OCI-LY1 (cell line): Measurements from ENCODE around the gene RHEX.
"Not testable (repeated sequence)": the region's sequence is repeated elsewhere in the genome, so short reads cannot be mapped to it uniquely, and the experiment has no call there.

ENCODE experiments used
- H2AFZ ChIP-seq: fragments of 200-600 bp; sonication (generic), shearing (Covaris generic); 2 replicates; pipeline ENCODE4 v1.6.0; 2014; ENCODE audit warnings: antibody characterized with exemption, mild to moderate bottlenecking, low read length
- H3F3A ChIP-seq: fragments of 200-600 bp; sonication (generic), shearing (Covaris generic); 2 replicates; pipeline ENCODE4 v1.6.0; 2014; ENCODE audit warnings: mild to moderate bottlenecking, antibody characterized with exemption, low read length, moderate library complexity; ENCODE audit not compliant: insufficient read depth
- H3K27ac ChIP-seq: fragments of 200-600 bp; sonication (generic); 2 replicates; pipeline ENCODE4 v1.5.1; 2014; ENCODE audit warnings: low read length, mixed run types, mild to moderate bottlenecking, low read depth; ENCODE audit not compliant: poor library complexity, severe bottlenecking
- H3K27me3 ChIP-seq: fragments of 200-600 bp; sonication (generic); 2 replicates; pipeline ENCODE4 v1.6.0; 2014; ENCODE audit warnings: antibody characterized with exemption, mild to moderate bottlenecking, low read length, moderate library complexity; ENCODE audit not compliant: insufficient read depth
- H3K36me3 ChIP-seq: fragments of 200-600 bp; sonication (generic); 2 replicates; pipeline ENCODE4 v1.6.1; 2014; ENCODE audit warnings: mild to moderate bottlenecking, antibody characterized with exemption, low read length, moderate library complexity, mixed read lengths; ENCODE audit not compliant: insufficient read depth
- H3K4me1 ChIP-seq: fragments of 200-600 bp; sonication (generic); 2 replicates; pipeline ENCODE4 v1.5.1; 2014; ENCODE audit warnings: mild to moderate bottlenecking, low read length, moderate library complexity; ENCODE audit not compliant: insufficient read depth, severe bottlenecking
- H3K4me2 ChIP-seq: fragments of 200-600 bp; sonication (generic), shearing (Covaris generic); 2 replicates; pipeline ENCODE4 v1.6.1; 2014; ENCODE audit warnings: low read length
- H3K4me3 ChIP-seq: fragments of 200-600 bp; sonication (generic); 2 replicates; pipeline ENCODE4 v1.5.1; 2014; ENCODE audit warnings: low read length, low read depth, mild to moderate bottlenecking, mixed read lengths; ENCODE audit not compliant: poor library complexity, severe bottlenecking
- H3K79me2 ChIP-seq: fragments of 200-600 bp; shearing (Covaris generic); 2 replicates; pipeline ENCODE4 v1.6.1; 2016; ENCODE audit warnings: mixed run types, low read length, mixed read lengths; ENCODE audit not compliant: insufficient read depth
- H3K9ac ChIP-seq: fragments of 200-600 bp; sonication (generic), shearing (Covaris generic); 2 replicates; pipeline ENCODE4 v1.6.1; 2014; ENCODE audit warnings: mild to moderate bottlenecking, low read length, mixed read lengths
- H3K9me2 ChIP-seq: fragments of 200-600 bp; sonication (generic), shearing (Covaris generic); 2 replicates; pipeline ENCODE4 v1.6.1; 2014; ENCODE audit warnings: low read depth, mild to moderate bottlenecking, low read length, mixed read lengths
- H3K9me3 ChIP-seq: fragments of 200-600 bp; shearing (Covaris generic); 2 replicates; pipeline ENCODE4 v1.6.1; 2014; ENCODE audit warnings: low read length, mixed read lengths
- H4K20me1 ChIP-seq: fragments of 200-600 bp; sonication (generic), shearing (Covaris generic); 2 replicates; pipeline ENCODE4 v1.6.0; 2016; ENCODE audit warnings: mild to moderate bottlenecking, low read length; ENCODE audit not compliant: insufficient read depth
- EZH2 ChIP-seq: fragments of 200-600 bp; sonication (generic), shearing (Covaris generic); IDR thresholded peaks from 2 replicates; pipeline ENCODE4 v1.8.0; 2017; ENCODE audit warnings: borderline replicate concordance, mixed run types, mild to moderate bottlenecking, antibody characterized with exemption, low read length, moderate library complexity, mixed read lengths
- TF ChIP-seq, protein P1 (sequence below): fragments of 200-600 bp; sonication (generic), shearing (Covaris generic); IDR thresholded peaks from 2 replicates; pipeline ENCODE4 v1.5.1; 2017; ENCODE audit warnings: mild to moderate bottlenecking, antibody characterized with exemption, low read length, moderate library complexity, mixed read lengths

RHEX gene, protein sequence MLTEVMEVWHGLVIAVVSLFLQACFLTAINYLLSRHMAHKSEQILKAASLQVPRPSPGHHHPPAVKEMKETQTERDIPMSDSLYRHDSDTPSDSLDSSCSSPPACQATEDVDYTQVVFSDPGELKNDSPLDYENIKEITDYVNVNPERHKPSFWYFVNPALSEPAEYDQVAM

DNA sequence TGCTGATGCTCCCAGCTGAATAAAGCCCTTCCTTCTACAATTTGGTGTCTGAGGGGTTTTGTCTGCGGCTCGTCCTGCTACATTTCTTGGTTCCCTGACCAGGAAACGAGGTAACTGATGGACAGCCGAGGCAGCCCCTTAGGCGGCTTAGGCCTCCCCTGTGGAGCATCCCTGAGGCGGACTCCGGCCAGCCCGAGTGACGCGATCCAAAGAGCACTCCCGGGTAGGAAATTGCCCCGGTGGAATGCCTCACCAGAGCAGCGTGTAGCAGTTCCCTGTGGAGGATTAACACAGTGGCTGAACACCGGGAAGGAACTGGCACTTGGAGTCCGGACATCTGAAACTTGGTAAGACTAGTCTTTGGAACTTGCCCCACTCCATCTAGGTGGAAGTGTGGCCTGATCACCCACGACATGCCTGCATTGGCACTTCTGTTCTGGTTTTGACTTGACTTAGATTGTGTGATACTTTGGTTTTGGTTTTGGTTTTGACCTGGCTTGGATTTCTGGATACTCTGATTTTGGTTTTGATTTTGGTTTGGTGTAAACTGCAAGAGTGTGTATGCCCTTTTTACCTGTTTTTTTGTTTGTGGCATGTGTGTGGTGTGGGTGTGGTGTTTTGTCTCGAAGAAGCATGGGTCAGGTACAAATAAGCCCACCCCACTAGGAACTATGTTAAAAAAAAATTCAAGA is at the start of gene RHEX:
TSS of gene RHEX (plus strand) at position 255 of the 692 bp plus-strand sequence. CDS start 44,656 bp downstream, outside the sequence.
- Histone ChIP-seq H3K4me1 (peaks cover 97% of the 10 kb centered on the region), H3K4me3 (peak within 1 kb of the TSS; percentile 65), H3K27ac (peak within 1 kb of the TSS; percentile 89), H3K4me2 (peak within 1 kb of the TSS; percentile 88), H3K36me3 (peaks cover 22% of the 10 kb centered on the region), H3K9ac (peak within 1 kb of the TSS; percentile 79)
- H3F3A ChIP-seq, H3K27me3 ChIP-seq, H3K9me3 ChIP-seq, H3K9me2 ChIP-seq, H3K79me2 ChIP-seq, H4K20me1 ChIP-seq, H2AFZ ChIP-seq: not testable (repeated sequence)

DNA sequence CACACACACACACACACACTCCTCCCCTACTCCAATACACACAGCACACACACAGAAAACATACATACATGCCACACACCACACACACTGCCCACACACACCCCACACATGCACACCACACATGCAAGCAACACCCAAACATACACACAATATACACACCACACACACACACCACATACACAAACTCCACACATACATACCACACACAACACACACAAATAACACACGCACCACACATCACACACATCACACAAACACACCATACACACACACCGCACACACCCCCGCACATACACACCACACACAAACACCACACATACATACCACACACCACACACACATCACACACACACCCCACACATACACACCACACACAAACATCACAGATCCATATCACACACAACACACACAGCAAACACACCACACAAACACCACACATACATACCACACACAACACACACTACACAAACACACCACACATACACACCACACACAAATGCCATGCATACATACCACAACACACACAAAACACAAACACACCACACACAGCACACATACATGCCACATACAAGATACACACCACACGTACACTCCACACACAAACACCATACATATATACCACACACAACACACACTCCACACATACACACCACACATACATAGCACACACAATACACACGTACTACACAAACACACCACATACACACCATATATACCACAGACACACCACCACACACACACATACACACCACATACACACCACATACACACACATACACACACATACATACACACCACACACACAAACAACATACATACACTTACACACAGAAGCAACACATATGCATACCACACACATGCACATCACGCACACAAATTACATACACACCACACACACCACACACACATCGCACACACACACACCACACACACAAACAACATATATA is 48.8 kb upstream of the RHEX start:
- H3K9me2 ChIP-seq, result no peaks in the 10 kb centered on the region
- H4K20me1 ChIP-seq, result no peaks in the 10 kb centered on the region
- no peaks in the 10 kb centered on the region for H3K4me1 ChIP-seq
- H3K9ac ChIP-seq, result no peak overlapping the region
- H3K4me2 ChIP-seq, result no peak overlapping the region
- TF ChIP-seq, protein P1, sequence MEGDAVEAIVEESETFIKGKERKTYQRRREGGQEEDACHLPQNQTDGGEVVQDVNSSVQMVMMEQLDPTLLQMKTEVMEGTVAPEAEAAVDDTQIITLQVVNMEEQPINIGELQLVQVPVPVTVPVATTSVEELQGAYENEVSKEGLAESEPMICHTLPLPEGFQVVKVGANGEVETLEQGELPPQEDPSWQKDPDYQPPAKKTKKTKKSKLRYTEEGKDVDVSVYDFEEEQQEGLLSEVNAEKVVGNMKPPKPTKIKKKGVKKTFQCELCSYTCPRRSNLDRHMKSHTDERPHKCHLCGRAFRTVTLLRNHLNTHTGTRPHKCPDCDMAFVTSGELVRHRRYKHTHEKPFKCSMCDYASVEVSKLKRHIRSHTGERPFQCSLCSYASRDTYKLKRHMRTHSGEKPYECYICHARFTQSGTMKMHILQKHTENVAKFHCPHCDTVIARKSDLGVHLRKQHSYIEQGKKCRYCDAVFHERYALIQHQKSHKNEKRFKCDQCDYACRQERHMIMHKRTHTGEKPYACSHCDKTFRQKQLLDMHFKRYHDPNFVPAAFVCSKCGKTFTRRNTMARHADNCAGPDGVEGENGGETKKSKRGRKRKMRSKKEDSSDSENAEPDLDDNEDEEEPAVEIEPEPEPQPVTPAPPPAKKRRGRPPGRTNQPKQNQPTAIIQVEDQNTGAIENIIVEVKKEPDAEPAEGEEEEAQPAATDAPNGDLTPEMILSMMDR, result no peak
- no peak for TF ChIP-seq EZH2
- H3K36me3 ChIP-seq, result no peaks in the 10 kb centered on the region
- no peaks in the 10 kb centered on the region for H3F3A ChIP-seq
- no peak overlapping the region for H3K4me3 ChIP-seq
- no peak overlapping the region for H2AFZ ChIP-seq
- no peaks in the 10 kb centered on the region for H3K79me2 ChIP-seq
- no peak overlapping the region for H3K27ac ChIP-seq
- H3K9me3 ChIP-seq, result no peaks in the 10 kb centered on the region
- H3K27me3 ChIP-seq, result no peaks in the 10 kb centered on the region; the same call in 1 of the 2 replicates

DNA sequence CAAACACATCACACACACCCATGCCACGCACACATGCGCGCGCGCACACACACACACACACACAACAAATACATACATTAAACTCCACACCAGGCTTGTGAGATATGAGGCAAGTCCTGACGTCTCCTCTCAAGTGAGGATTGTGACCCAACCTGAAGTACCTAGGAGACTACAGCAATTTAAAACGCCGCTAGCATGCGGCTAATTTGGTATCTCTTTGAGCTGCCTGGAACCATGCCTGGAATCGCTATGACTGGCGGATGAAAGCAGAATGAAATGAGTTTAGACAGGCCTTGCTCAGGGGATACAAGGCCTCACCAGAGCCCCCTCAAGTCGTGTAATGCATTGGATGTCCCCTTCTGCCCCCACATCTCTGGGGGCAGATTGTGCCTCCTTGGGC is 48.1 kb upstream of the RHEX start:
- Histone ChIP-seq H3K27me3 (no peaks in the 10 kb centered on the region; the same call in 1 of the 2 replicates), H3K36me3 (no peaks in the 10 kb centered on the region), H3K4me1 (no peaks in the 10 kb centered on the region), H2AFZ (no peak overlapping the region), H3K9ac (no peak overlapping the region), H3K9me2 (no peaks in the 10 kb centered on the region), H4K20me1 (no peaks in the 10 kb centered on the region), H3K4me2 (no peak overlapping the region), H3K9me3 (no peaks in the 10 kb centered on the region), H3F3A (no peaks in the 10 kb centered on the region), H3K27ac (no peak overlapping the region), H3K79me2 (no peaks in the 10 kb centered on the region), H3K4me3 (no peak overlapping the region)
- TF ChIP-seq EZH2, result no peak
- TF ChIP-seq, protein P1, result no peak
